ACC112 (cell line): ENCODE results near the gene GTPBP10.

Source experiments
- H2AFZ ChIP-seq: fragments of 200-600 bp; sonication (generic); one replicate; pipeline ENCODE4 v1.6.0; 2017; ENCODE audit warnings: antibody characterized with exemption, low read length; ENCODE audit not compliant: unreplicated experiment
- H3K27ac ChIP-seq: fragments of 200-600 bp; sonication (generic); 2 replicates; pipeline ENCODE4 v1.5.1; 2014; ENCODE audit warnings: low read depth, mild to moderate bottlenecking, antibody characterized with exemption, low read length, moderate library complexity
- H3K27me3 ChIP-seq: fragments of 200-600 bp; sonication (generic); 2 replicates; pipeline ENCODE4 v1.6.1; 2014; ENCODE audit warnings: mild to moderate bottlenecking, antibody characterized with exemption, low read length, moderate library complexity, mixed read lengths; ENCODE audit not compliant: insufficient read depth
- H3K36me3 ChIP-seq: fragments of 200-600 bp; sonication (generic); 2 replicates; pipeline ENCODE4 v1.6.1; 2016; ENCODE audit warnings: mild to moderate bottlenecking, antibody characterized with exemption, low read length, moderate library complexity, mixed read lengths; ENCODE audit not compliant: insufficient read depth
- H3K4me1 ChIP-seq: fragments of 200-600 bp; sonication (generic); one replicate; pipeline ENCODE4 v1.6.1; 2016; ENCODE audit warnings: low read length, mixed read lengths; ENCODE audit not compliant: insufficient read depth, unreplicated experiment, control insufficient read depth
- H3K4me3 ChIP-seq: fragments of 200-600 bp; sonication (generic); 2 replicates; pipeline ENCODE4 v1.5.1; 2014; ENCODE audit warnings: mild to moderate bottlenecking, low read depth, low read length
- H3K79me2 ChIP-seq: fragments of 200-600 bp; sonication (generic); one replicate; pipeline ENCODE4 v1.6.0; 2016; ENCODE audit warnings: low read length; ENCODE audit not compliant: control insufficient read depth, unreplicated experiment, insufficient read depth

Gene GTPBP10

DNA sequence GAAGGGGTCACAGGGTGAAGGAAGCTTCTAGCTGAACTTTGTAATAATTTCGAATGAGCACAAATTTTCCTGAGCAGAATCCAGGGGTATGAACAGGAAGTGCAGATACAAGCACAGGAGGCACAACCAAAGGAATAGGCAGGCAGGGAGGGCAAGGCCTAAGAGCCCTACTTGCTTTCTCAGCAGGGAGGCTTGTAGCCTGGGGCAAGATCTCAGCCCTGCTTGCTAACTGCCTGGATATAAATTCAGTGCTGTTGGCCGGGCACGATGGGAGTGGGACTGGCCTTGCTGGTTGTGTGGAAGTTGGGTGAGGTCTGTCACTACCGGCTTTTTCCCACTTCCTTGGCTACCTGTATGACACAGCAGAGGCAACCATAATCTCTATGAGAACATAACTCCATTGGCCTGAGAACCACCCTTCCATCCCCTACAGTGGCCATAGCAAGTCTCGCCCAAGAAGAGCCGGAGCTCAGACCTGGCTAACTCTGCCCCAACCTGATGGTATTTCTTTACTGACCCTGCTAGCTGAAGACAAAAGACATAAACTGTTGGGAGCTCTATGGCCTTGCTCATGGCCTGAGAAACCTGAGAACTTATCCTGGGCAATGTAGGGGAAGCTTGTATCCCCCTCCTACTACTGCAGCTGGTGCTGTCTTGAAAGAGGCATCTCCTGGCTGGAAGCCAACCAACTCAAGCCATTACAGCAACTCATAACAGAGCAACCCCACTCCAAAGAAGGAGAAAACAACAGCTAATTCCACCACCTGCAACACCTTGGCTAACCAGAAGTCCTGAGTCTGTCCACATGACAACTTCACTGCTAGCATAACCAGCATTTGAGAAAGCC, 84.3 kb downstream of the GTPBP10 start:
- Histone ChIP-seq H3K4me3 (no peak overlapping the region), H3K27me3 (no peaks in the 10 kb centered on the region), H3K79me2 (no peaks in the 10 kb centered on the region), H3K36me3 (no peaks in the 10 kb centered on the region), H2AFZ (no peak overlapping the region), H3K4me1 (peaks cover 2% of the 10 kb centered on the region), H3K27ac (no peak overlapping the region)

DNA sequence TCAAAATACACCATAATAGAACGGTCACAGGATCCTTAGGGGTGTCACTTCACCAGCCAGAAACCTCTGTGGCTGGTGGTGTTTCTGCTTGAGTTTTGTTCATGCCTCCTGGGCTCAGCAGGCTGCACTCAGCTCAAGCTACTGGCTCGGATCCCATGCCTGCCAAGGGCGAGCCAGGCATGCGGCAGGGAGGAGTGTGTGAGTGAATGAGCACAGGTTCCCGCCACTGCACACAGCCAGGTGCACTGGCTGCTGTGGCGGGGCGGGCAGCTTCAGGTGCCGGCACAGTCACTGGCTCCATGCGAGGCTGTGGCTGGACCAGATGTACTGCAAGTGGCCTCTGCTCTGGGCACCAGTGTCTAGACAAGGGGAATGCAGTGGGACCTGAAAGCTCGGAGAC, 86.2 kb downstream of the GTPBP10 start:
- no peak overlapping the region for H2AFZ ChIP-seq
- H3K36me3 ChIP-seq = no peaks in the 10 kb centered on the region
- H3K27ac ChIP-seq = no peak overlapping the region
- no peaks in the 10 kb centered on the region for H3K79me2 ChIP-seq
- no peaks in the 10 kb centered on the region for H3K27me3 ChIP-seq
- H3K4me3 ChIP-seq = no peak overlapping the region
- H3K4me1 ChIP-seq = no peaks in the 10 kb centered on the region

DNA sequence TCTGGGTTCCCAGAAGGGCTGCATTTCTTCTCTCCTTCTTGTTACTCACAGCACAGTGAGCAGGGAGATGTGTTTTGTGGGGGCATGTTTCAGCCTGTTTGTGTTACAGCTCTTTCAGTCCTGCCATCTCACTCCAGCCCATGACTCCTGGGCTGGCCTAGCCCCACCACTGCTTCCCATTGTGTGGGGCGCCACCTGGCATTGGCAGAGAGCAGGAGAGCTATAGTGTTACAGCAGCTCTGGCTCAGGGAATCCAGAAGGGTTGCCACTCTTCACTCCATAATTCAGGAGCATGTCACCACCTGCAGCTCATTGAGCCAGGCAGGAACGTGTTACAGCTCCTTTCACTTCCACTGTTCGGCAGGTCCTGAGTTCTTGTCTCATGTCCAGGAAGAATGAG, 86.7 kb downstream of the GTPBP10 start:
- no peaks in the 10 kb centered on the region for H3K36me3 ChIP-seq
- no peaks in the 10 kb centered on the region for H3K4me1 ChIP-seq
- no peak overlapping the region for H3K4me3 ChIP-seq
- no peaks in the 10 kb centered on the region for H3K79me2 ChIP-seq
- H2AFZ ChIP-seq = no peak overlapping the region
- H3K27me3 ChIP-seq = no peaks in the 10 kb centered on the region
- no peak overlapping the region for H3K27ac ChIP-seq
